MCF 10A (cell line): ENCODE data around the gene FOXN3. TPM values are rescaled to one million over a fixed set of nuclear protein-coding genes. Genes with fewer than 3 reads are reported as not detected.

ENCODE experiments used
- BruUV-seq: library from RNA; stranded (reverse); fragments of 400-500 nt; replicated peaks from 2 replicates; lab custom pipeline; 2021; lab: Mats Ljungman, UMichigan
- CTCF ChIA-PET: fragments of 300-600 bp; sonication (Branson Sonifier 250); formaldehyde crosslinking; extraction: SDS; loops from one replicate; lab custom pipeline; 2021; ENCODE audit warnings: antibody characterized with exemption, inconsistent platforms; lab: Yijun Ruan, JAX
- POLR2A ChIA-PET: fragments of 300-600, 350-650 bp; sonication (Branson Sonifier 250); formaldehyde crosslinking; extraction: SDS; loops from one replicate; lab custom pipeline; 2020; ENCODE audit warnings: antibody characterized with exemption, inconsistent platforms; lab: Yijun Ruan, JAX
- DNase-seq: peaks from one replicate; pipeline ENCODE4 v3.0.0-alpha.2; 2018; ENCODE audit not compliant: unreplicated experiment
- H3K27ac Mint-ChIP-seq: one replicate; pipeline ENCODE4 v1.8.0; 2022; ENCODE audit warnings: mild to moderate bottlenecking, low read depth, mixed read lengths; ENCODE audit not compliant: unreplicated experiment
- H3K27me3 Mint-ChIP-seq: one replicate; pipeline ENCODE4 v1.8.0; 2022; ENCODE audit warnings: mixed read lengths; ENCODE audit not compliant: insufficient read depth, unreplicated experiment
- H3K36me3 Mint-ChIP-seq: one replicate; pipeline ENCODE4 v1.8.0; 2022; ENCODE audit warnings: mild to moderate bottlenecking, moderate library complexity, mixed read lengths; ENCODE audit not compliant: insufficient read depth, unreplicated experiment
- H3K4me1 Mint-ChIP-seq: one replicate; pipeline ENCODE4 v1.8.0; 2022; ENCODE audit warnings: mixed read lengths; ENCODE audit not compliant: insufficient read depth, unreplicated experiment
- H3K4me3 Mint-ChIP-seq: one replicate; pipeline ENCODE4 v1.8.0; 2022; ENCODE audit warnings: mild to moderate bottlenecking, moderate library complexity, mixed read lengths; ENCODE audit not compliant: unreplicated experiment
- H3K9me3 Mint-ChIP-seq: one replicate; pipeline ENCODE4 v1.8.0; 2022; ENCODE audit warnings: mixed read lengths; ENCODE audit not compliant: unreplicated experiment
- CTCF ChIP-seq: fragments of 200-600 bp; IDR thresholded peaks from one replicate; pipeline ENCODE4 v1.8.0; 2022; ENCODE audit warnings: antibody characterized with exemption, mild to moderate bottlenecking; ENCODE audit not compliant: unreplicated experiment
- intact Hi-C: fragments of 100-400 bp; cut with micrococcal nuclease; formaldehyde crosslinking; loops from 2 replicates; pipeline ENCODE4 v1.14.1; 2022
- total RNA-seq: library from RNA; stranded (reverse); gene quantifications from 2 replicates; pipeline ENCODE4 v1.2.3, GENCODE V29; 2022

The FOXN3 gene
- total RNA-seq, 1 experiment from 2014 or later, result 27.1 TPM

- ChIA-PET CTCF (interaction anchor here (0.5 to 1.4 kb wide), 2 partner anchors 9 to 16 kb away, joined by 3 to 4 read pairs; no protein-coding TSS in a partner anchor), POLR2A (interaction anchor here (0.5 to 3.6 kb wide), 12 partner anchors 9 to 484 kb away, joined by 3 to 18 read pairs (median 6); no protein-coding TSS in a partner anchor)
- Mint-ChIP-seq H3K27ac (peak overlapping the region; percentile 88), H3K36me3 (peaks cover 13% of the 10 kb centered on the region), H3K4me3 (peak overlapping the region; percentile 56), H3K4me1 (peaks cover 35% of the 10 kb centered on the region), H3K9me3 (no peaks in the 10 kb centered on the region), H3K27me3 (no peaks in the 10 kb centered on the region)
- peak; percentile 81 for DNase-seq
- TSS peak; percentile 70 for BruUV-seq
- intact Hi-C loops, result no loop called here
- no peak for TF ChIP-seq CTCF
These were observed 11.6 kb upstream of the FOXN3 start for GRCh38 chr14:89428546-89429198.

- peak overlapping the region; percentile 88 for H3K27ac Mint-ChIP-seq
- ChIA-PET CTCF (no interaction called here), POLR2A (interaction anchor here (0.5 to 3.6 kb wide), 7 partner anchors 9 to 484 kb away, joined by 3 to 18 read pairs (median 6); no protein-coding TSS in a partner anchor)
- peaks cover 15% of the 10 kb centered on the region for H3K36me3 Mint-ChIP-seq
- H3K27me3 Mint-ChIP-seq, result no peaks in the 10 kb centered on the region
- intact Hi-C loops, result no loop called here
- BruUV-seq, result no TSS peak
- H3K4me3 Mint-ChIP-seq, result peak overlapping the region; percentile 56
- DNase-seq, result no peak
- no peaks in the 10 kb centered on the region for H3K9me3 Mint-ChIP-seq
- no peak for TF ChIP-seq CTCF
- H3K4me1 Mint-ChIP-seq, result peaks cover 35% of the 10 kb centered on the region
These were observed 11.1 kb upstream of the FOXN3 start for GRCh38 chr14:89428173-89428523.

GRCh38 chr14:89427426-89428172 lies 10.6 kb upstream of the FOXN3 start:
- Mint-ChIP-seq H3K4me3 (peak overlapping the region; percentile 56), H3K9me3 (no peaks in the 10 kb centered on the region), H3K27ac (peak overlapping the region; percentile 88), H3K27me3 (no peaks in the 10 kb centered on the region), H3K36me3 (peaks cover 15% of the 10 kb centered on the region), H3K4me1 (peaks cover 39% of the 10 kb centered on the region)
- TF ChIP-seq CTCF, result no peak
- POLR2A ChIA-PET, result interaction anchor here (0.5 to 3.6 kb wide), 7 partner anchors 10 to 485 kb away, joined by 3 to 18 read pairs (median 6); no protein-coding TSS in a partner anchor
- CTCF ChIA-PET, result no interaction called here
- intact Hi-C loops, result no loop called here
- BruUV-seq, result TSS peak; percentile 79
- no peak for DNase-seq

- intact Hi-C loops, result no loop called here
- DNase-seq, result peak; percentile 89
- no peaks in the 10 kb centered on the region for H3K9me3 Mint-ChIP-seq
- H3K27ac Mint-ChIP-seq, result peak overlapping the region; percentile 88
- no peak for TF ChIP-seq CTCF
- ChIA-PET CTCF (interaction anchor here (0.7 to 1.8 kb wide), 2 partner anchors 334 to 385 kb away, joined by 4 to 5 read pairs; no protein-coding TSS in a partner anchor), POLR2A (interaction anchor here (0.7 to 2.2 kb wide), 7 partner anchors 10 to 1287 kb away, joined by 3 to 12 read pairs (median 5); no protein-coding TSS in a partner anchor)
- no peak overlapping the region for H3K4me3 Mint-ChIP-seq
- no peaks in the 10 kb centered on the region for H3K27me3 Mint-ChIP-seq
- peaks cover 15% of the 10 kb centered on the region for H3K36me3 Mint-ChIP-seq
- peaks cover 44% of the 10 kb centered on the region for H3K4me1 Mint-ChIP-seq
- no TSS peak for BruUV-seq
These were observed 8.9 kb upstream of the FOXN3 start for GRCh38 chr14:89425931-89426330.
